ENCODE data around the gene TEAD3.

DNA sequence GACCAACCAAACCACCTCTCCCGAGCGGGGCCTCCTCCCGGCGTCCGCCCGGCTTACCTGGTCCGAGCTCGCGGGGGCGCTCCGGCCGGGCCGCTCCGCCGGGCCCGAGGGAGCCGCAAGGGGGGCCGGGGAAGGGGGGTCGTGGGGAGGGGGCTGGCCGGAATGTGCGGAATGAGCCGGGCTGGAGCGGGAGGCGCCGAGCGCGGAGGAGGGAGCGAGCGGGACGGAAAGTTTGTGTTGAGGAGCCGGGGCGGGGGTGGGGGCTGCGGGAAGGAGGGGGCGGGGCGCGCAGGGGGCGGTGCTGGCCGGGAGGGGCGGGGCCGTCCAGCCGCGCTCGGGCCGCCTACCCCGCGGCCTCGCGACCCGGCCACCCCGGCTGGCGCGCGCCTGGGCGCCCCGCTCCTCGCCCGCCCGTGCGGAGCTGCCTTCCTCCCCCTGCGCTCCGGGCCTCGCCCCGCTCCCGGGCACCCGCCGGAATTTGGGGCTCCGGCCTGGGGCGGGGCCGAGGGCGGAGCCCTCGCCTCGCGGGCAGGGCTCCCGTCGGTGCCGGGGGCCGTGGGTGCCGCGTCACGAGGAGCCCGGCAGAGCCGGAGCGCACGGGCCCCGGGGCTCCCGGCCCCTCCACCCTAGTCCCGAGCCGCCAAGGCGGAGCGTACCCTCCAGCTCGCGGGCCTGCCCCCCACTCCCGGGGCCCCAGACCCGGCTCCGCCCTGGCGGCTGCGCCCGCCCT lies at the start of gene TEAD3:
- TF ChIP-seq POLR2A (IDR thresholded peaks at IDR 0.05) (peak; percentile 21 to 61), POLR2AphosphoS5 (IDR thresholded peaks at IDR 0.05) (no peak), EP300 (IDR thresholded peaks at IDR 0.05) (no peak)
- TF ChIP-seq, protein P1, sequence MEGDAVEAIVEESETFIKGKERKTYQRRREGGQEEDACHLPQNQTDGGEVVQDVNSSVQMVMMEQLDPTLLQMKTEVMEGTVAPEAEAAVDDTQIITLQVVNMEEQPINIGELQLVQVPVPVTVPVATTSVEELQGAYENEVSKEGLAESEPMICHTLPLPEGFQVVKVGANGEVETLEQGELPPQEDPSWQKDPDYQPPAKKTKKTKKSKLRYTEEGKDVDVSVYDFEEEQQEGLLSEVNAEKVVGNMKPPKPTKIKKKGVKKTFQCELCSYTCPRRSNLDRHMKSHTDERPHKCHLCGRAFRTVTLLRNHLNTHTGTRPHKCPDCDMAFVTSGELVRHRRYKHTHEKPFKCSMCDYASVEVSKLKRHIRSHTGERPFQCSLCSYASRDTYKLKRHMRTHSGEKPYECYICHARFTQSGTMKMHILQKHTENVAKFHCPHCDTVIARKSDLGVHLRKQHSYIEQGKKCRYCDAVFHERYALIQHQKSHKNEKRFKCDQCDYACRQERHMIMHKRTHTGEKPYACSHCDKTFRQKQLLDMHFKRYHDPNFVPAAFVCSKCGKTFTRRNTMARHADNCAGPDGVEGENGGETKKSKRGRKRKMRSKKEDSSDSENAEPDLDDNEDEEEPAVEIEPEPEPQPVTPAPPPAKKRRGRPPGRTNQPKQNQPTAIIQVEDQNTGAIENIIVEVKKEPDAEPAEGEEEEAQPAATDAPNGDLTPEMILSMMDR (IDR thresholded peaks at IDR 0.05): no peak
